ENCODE data around the gene CDYL2. TPM values are rescaled to one million over a fixed set of nuclear protein-coding genes. Genes with fewer than 3 reads are reported as not detected.

Gene CDYL2
- total and polyA plus RNA-seq, 7 donors: 0.23 to 2.2 (median 1.0) TPM

DNA sequence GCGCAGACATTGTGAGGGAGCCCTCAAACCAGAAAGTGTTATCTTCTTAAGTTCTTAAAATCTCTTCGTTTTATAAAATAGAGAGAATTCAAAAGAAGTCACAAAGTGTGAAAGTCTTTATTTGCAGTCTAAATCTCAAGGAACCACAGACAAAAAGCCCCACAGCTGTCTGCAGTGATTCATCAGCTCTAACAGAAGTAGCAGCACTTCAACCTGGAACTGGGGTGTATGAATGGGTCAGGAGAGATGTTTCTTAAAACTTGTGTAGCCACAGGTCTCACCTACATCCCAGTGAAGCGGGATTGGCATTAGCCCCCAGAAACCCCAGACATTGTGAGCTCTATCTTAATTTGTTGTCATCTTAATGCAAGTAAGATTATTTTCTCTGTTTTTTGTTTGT lies 61.1 kb downstream of the CDYL2 start:
- Histone ChIP-seq H3K27ac (no peak overlapping the region), H3K4me3 (no peak overlapping the region), H3K27me3 (ENCODE audit: insufficient read depth in 3 of 3, low read length in 2 of 3) (no peaks in the 10 kb centered on the region), H3K4me1 (no peaks in the 10 kb centered on the region), H3K36me3 (ENCODE audit: insufficient read depth in 1 of 2, low read depth in 1 of 2) (no peaks in the 10 kb centered on the region), H3K9me3 (peaks cover 3% of the 10 kb centered on the region)
- WGBS, 3 donors: 89 to 93% (median 90%) methylated on average over 3 of the region's 3 CpGs
- ATAC-seq: no peak
- DNase-seq: no peak
- intact Hi-C loops (cut with DNase I): no loop called here
- TF ChIP-seq, protein P1, sequence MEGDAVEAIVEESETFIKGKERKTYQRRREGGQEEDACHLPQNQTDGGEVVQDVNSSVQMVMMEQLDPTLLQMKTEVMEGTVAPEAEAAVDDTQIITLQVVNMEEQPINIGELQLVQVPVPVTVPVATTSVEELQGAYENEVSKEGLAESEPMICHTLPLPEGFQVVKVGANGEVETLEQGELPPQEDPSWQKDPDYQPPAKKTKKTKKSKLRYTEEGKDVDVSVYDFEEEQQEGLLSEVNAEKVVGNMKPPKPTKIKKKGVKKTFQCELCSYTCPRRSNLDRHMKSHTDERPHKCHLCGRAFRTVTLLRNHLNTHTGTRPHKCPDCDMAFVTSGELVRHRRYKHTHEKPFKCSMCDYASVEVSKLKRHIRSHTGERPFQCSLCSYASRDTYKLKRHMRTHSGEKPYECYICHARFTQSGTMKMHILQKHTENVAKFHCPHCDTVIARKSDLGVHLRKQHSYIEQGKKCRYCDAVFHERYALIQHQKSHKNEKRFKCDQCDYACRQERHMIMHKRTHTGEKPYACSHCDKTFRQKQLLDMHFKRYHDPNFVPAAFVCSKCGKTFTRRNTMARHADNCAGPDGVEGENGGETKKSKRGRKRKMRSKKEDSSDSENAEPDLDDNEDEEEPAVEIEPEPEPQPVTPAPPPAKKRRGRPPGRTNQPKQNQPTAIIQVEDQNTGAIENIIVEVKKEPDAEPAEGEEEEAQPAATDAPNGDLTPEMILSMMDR (IDR thresholded peaks at IDR 0.05): no peak

- no peak for DNase-seq
- H3K4me3 ChIP-seq: no peak overlapping the region
- no peaks in the 10 kb centered on the region for H3K27me3 ChIP-seq (ENCODE audit: insufficient read depth in 3 of 3, low read length in 2 of 3)
- intact Hi-C loops (cut with DNase I): no loop called here
- ATAC-seq: no peak
- no peak overlapping the region for H3K27ac ChIP-seq
- H3K4me1 ChIP-seq: no peaks in the 10 kb centered on the region
- WGBS, 3 donors: 79 to 82% (median 80%) methylated on average over 2 of the region's 2 CpGs
- TF ChIP-seq, protein P1 (IDR thresholded peaks at IDR 0.05): no peak
- H3K9me3 ChIP-seq: peaks cover 3% of the 10 kb centered on the region
- no peaks in the 10 kb centered on the region for H3K36me3 ChIP-seq (ENCODE audit: insufficient read depth in 1 of 2, low read depth in 1 of 2)
Measured at GRCh38 chr16:80742331-80742730, 62.1 kb downstream of the CDYL2 start.

DNA sequence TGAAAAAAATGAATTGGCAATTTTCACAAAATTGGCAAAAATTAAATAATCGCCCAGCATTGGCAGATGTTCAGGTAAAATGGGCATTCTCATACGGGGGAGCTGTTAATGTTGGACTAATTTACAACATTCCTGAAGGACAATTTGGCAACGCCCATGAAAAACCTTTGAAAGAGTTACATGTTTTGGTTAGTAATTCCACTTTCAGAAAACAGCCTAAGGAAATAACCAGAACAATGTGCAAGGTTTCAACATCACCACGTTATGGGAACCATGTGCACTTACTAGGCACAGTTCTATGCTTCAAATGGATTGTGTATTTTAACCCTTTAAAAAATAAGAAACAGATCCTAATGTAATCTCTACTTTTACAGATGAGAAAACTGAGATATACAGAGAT lies 62.7 kb downstream of the CDYL2 start:
- 57 to 68% (median 65%) methylated on average over 4 of the region's 4 CpGs for WGBS, 3 donors
- H3K27ac ChIP-seq: no peak overlapping the region
- H3K27me3 ChIP-seq (ENCODE audit: insufficient read depth in 3 of 3, low read length in 2 of 3): no peaks in the 10 kb centered on the region
- no peaks in the 10 kb centered on the region for H3K4me1 ChIP-seq
- H3K4me3 ChIP-seq: no peak overlapping the region
- intact Hi-C loops (cut with DNase I): no loop called here
- no peaks in the 10 kb centered on the region for H3K36me3 ChIP-seq (ENCODE audit: insufficient read depth in 1 of 2, low read depth in 1 of 2)
- DNase-seq: no peak
- TF ChIP-seq, protein P1 (IDR thresholded peaks at IDR 0.05): no peak
- ATAC-seq: no peak
- peaks cover 3% of the 10 kb centered on the region for H3K9me3 ChIP-seq

DNA sequence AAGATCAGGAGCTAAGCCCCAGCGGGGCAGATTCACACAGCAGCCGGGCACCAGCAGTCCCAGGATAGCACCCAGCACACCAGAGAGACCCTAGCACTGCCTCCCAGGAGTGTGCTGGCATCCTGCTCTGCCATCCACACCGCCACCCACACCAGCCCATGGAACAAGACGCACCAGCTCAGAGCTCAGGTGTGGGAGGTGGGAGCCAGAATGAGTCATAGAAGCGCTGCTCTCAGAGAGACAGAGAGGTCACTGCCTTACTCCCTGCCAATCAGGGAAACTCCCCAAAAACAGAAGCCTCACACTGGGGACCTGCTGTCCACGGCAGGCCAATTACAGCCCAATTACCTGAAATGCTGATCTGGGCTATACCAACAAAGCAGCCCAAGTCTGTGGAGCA lies 64.9 kb downstream of the CDYL2 start:
- no peak for ATAC-seq
- Histone ChIP-seq H3K36me3 (ENCODE audit: insufficient read depth in 1 of 2, low read depth in 1 of 2) (no peaks in the 10 kb centered on the region), H3K4me3 (no peak overlapping the region), H3K27me3 (ENCODE audit: insufficient read depth in 3 of 3, low read length in 2 of 3) (no peaks in the 10 kb centered on the region), H3K9me3 (peaks cover 3% of the 10 kb centered on the region), H3K27ac (no peak overlapping the region), H3K4me1 (no peaks in the 10 kb centered on the region)
- WGBS, 3 donors: 87 to 90% (median 89%) methylated on average over 6 of the region's 6 CpGs
- TF ChIP-seq, protein P1 (IDR thresholded peaks at IDR 0.05): no peak
- no peak for DNase-seq
- intact Hi-C loops (cut with DNase I): no loop called here

DNA sequence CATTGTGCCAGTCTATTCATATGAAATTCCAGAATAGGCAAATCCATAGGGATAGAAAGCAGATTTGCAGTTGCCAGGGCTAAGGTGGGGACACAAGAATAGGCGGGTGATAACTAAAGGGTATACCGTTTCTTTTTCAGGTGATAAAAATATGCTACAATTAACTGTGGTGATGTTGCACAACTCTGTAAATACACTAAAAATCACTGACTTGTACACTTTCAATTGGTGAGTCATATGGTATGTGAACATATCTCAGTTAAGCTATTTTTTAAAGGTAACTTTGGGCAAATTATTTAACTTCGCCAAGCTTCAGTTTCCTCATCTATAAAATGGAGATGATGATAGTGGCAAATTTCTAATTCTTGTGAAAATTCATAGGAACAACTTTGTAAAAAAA lies 65.9 kb downstream of the CDYL2 start:
- no peak for ATAC-seq
- intact Hi-C loops (cut with DNase I): no loop called here
- 94 to 96% (median 95%) methylated on average over 3 of the region's 3 CpGs for WGBS, 3 donors

More for the DNA sequence above, 65.9 kb downstream of the CDYL2 start:
- H3K4me1 ChIP-seq: no peaks in the 10 kb centered on the region
- H3K9me3 ChIP-seq: peaks cover 3% of the 10 kb centered on the region
- no peaks in the 10 kb centered on the region for H3K36me3 ChIP-seq (ENCODE audit: insufficient read depth in 1 of 2, low read depth in 1 of 2)
- no peaks in the 10 kb centered on the region for H3K27me3 ChIP-seq (ENCODE audit: insufficient read depth in 3 of 3, low read length in 2 of 3)
- no peak for DNase-seq
- no peak overlapping the region for H3K27ac ChIP-seq
- TF ChIP-seq, protein P1 (IDR thresholded peaks at IDR 0.05): no peak
- no peak overlapping the region for H3K4me3 ChIP-seq
